A549 (cell line): Measurements from ENCODE around the gene CCDC47. TPM values are rescaled to one million over a fixed set of nuclear protein-coding genes. Genes with fewer than 3 reads are reported as not detected.

Source experiments
- ATAC-seq, 2 experiments: fragments of 200-7000 bp in 1 of 2; fragments of >200 bp in 1 of 2; cut with Nextera tagmentation in 1 of 2; cut with Tn5 transposase in 1 of 2; 3 replicates each; pipeline versions ENCODE4 v1.8.0 to v1.9.1; 2018 to 2020; ENCODE audit warnings: mild to moderate bottlenecking in 1 of 2, moderate library complexity in 1 of 2
- CTCF ChIA-PET: fragments of 300-600 bp; sonication (Branson Sonifier 250); formaldehyde crosslinking; extraction: SDS; loops from one replicate; lab custom pipeline; 2021; ENCODE audit warnings: antibody characterized with exemption, inconsistent platforms; lab: Yijun Ruan, JAX
- POLR2A ChIA-PET: fragments of 350-600 bp; formaldehyde crosslinking; extraction: SDS; loops from one replicate; lab custom pipeline; 2021; ENCODE audit warnings: antibody characterized with exemption, inconsistent platforms; lab: Yijun Ruan, JAX
- DNase-seq, 2 experiments: peaks; one replicate each; pipeline versions ENCODE4 v3.0.0 to v3.0.0-alpha.2; 2011 to 2016; ENCODE audit warnings: low read depth in 1 of 2, low spot score in 1 of 2
- FAIRE-seq: peaks from 2 replicates; lab custom pipeline; 2011; peaks lifted over from hg19 to GRCh38; lab: Jason Lieb, UNC
- H3K27ac ChIP-seq, 2 experiments: fragments of >200 bp; sonication (Bioruptor Twin); formaldehyde crosslinking; 3 replicates each; pipeline ENCODE4 v1.5.1; 2016 to 2017
- H3K4me1 ChIP-seq: fragments of >200 bp; sonication (Bioruptor Twin); formaldehyde crosslinking; 3 replicates; pipeline ENCODE4 v1.6.1; 2016
- H3K4me2 ChIP-seq: fragments of >200 bp; sonication (Bioruptor Twin); formaldehyde crosslinking; 3 replicates; pipeline ENCODE4 v1.6.1; 2016
- H3K4me3 ChIP-seq: fragments of >200 bp; sonication (Bioruptor Twin); formaldehyde crosslinking; 3 replicates; pipeline ENCODE4 v1.5.1; 2016
- H3K9me3 ChIP-seq: fragments of >200 bp; sonication (Bioruptor Twin); formaldehyde crosslinking; 3 replicates; pipeline ENCODE4 v1.6.1; 2016
- BHLHE40 ChIP-seq: IDR thresholded peaks from 2 replicates; pipeline ENCODE4 v1.6.1; 2012; ENCODE audit warnings: low read depth, low read length, inconsistent platforms
- CEBPB ChIP-seq, 2 experiments: fragments of >200 bp in 1 of 2; sonication (Bioruptor Twin) in 1 of 2; formaldehyde crosslinking in 1 of 2; IDR thresholded peaks; 2 replicates each; pipeline ENCODE4 v1.6.1; 2012 to 2016
- CHD2 ChIP-seq: fragments of 150-350 bp; IDR thresholded peaks from 2 replicates; pipeline ENCODE4 v1.6.1; 2014; ENCODE audit warnings: low read length; ENCODE audit not compliant: partially characterized antibody
- CHD4 ChIP-seq: fragments of 200-600 bp; sonication (generic); IDR thresholded peaks from 2 replicates; pipeline ENCODE4 v1.6.1; 2016; ENCODE audit warnings: antibody characterized with exemption, mild to moderate bottlenecking, borderline replicate concordance
- EHF ChIP-seq: fragments of 250-450 bp; sonication (Bioruptor Pico); IDR thresholded peaks from 2 replicates; pipeline ENCODE4 v1.5.0; 2020; ENCODE audit warnings: mild to moderate bottlenecking
- EHMT2 ChIP-seq: fragments of 200-600 bp; sonication (generic); IDR thresholded peaks from 2 replicates; pipeline ENCODE4 v1.6.1; 2016; ENCODE audit warnings: antibody characterized with exemption, low read depth, mild to moderate bottlenecking, moderate library complexity
- EP300 ChIP-seq, 2 experiments: fragments of >200 bp; sonication (Bioruptor Twin); formaldehyde crosslinking; IDR thresholded peaks; 2 replicates in 1 of 2; 3 replicates in 1 of 2; pipeline ENCODE4 v1.6.1; 2016 to 2017
- FOSB ChIP-seq: fragments of 250-450 bp; sonication (Bioruptor Pico); IDR thresholded peaks from 2 replicates; pipeline ENCODE4 v1.5.0; 2020; ENCODE audit warnings: mild to moderate bottlenecking, moderate library complexity
- FOSL2 ChIP-seq, 2 experiments: fragments of 450-650 bp in 1 of 2; fragments of >200 bp in 1 of 2; sonication (Bioruptor Twin) in 1 of 2; formaldehyde crosslinking; IDR thresholded peaks; 2 replicates each; pipeline versions ENCODE4 v1.5.0 to v1.6.1; 2016 to 2020; ENCODE audit warnings: mild to moderate bottlenecking in 1 of 2, moderate library complexity in 1 of 2
- FOXS1 ChIP-seq: fragments of 250-450 bp; sonication (Bioruptor Pico); IDR thresholded peaks from 2 replicates; pipeline ENCODE4 v1.5.0; 2020; ENCODE audit warnings: mild to moderate bottlenecking, moderate library complexity
- GATA3 ChIP-seq: IDR thresholded peaks from 2 replicates; pipeline ENCODE4 v1.6.1; 2012; ENCODE audit warnings: borderline replicate concordance
- HEYL ChIP-seq: fragments of 250-450 bp; sonication (Bioruptor Pico); IDR thresholded peaks from 2 replicates; pipeline ENCODE4 v1.8.0; 2021; ENCODE audit warnings: mild to moderate bottlenecking, moderate library complexity
- HOXA7 ChIP-seq: fragments of 250-450 bp; sonication (Bioruptor Pico); IDR thresholded peaks from 2 replicates; pipeline ENCODE4 v1.5.0; 2020; ENCODE audit warnings: mild to moderate bottlenecking, moderate library complexity
- HOXB13 ChIP-seq: fragments of 250-450 bp; sonication (Bioruptor Pico); IDR thresholded peaks from 2 replicates; pipeline ENCODE4 v1.5.0; 2020; ENCODE audit warnings: low read depth, mild to moderate bottlenecking, moderate library complexity
- HOXB5 ChIP-seq: fragments of 250-450 bp; sonication (Bioruptor Pico); IDR thresholded peaks from 2 replicates; pipeline ENCODE4 v1.5.0; 2020; ENCODE audit warnings: mild to moderate bottlenecking, moderate library complexity
- JUN ChIP-seq, 2 experiments: fragments of >200 bp; sonication (Bioruptor Twin); formaldehyde crosslinking; IDR thresholded peaks; 2 replicates in 1 of 2; 3 replicates in 1 of 2; pipeline ENCODE4 v1.6.1; 2016 to 2017
- JUNB ChIP-seq: fragments of >200 bp; sonication (Bioruptor Twin); formaldehyde crosslinking; IDR thresholded peaks from 2 replicates; pipeline ENCODE4 v1.6.1; 2016
- MAFK ChIP-seq: fragments of 450-650 bp; IDR thresholded peaks from 2 replicates; pipeline ENCODE4 v1.6.1; 2014; ENCODE audit not compliant: partially characterized antibody
- MAX ChIP-seq: IDR thresholded peaks from 2 replicates; pipeline ENCODE4 v1.6.1; 2012
- PHF8 ChIP-seq: fragments of 200-600 bp; sonication (generic); IDR thresholded peaks from 2 replicates; pipeline ENCODE4 v1.6.1; 2016; ENCODE audit warnings: low read depth, mild to moderate bottlenecking, antibody characterized with exemption, moderate library complexity, borderline replicate concordance
- RFX5 ChIP-seq: fragments of 450-650 bp; IDR thresholded peaks from 2 replicates; pipeline ENCODE4 v1.7.1; 2014; ENCODE audit warnings: antibody characterized with exemption, mild to moderate bottlenecking, moderate library complexity
- SREBF2 ChIP-seq: fragments of 450-650 bp; IDR thresholded peaks from 2 replicates; pipeline ENCODE4 v1.6.1; 2014; ENCODE audit warnings: mild to moderate bottlenecking, moderate library complexity
- TFCP2L1 ChIP-seq: fragments of 250-450 bp; sonication (Bioruptor Pico); IDR thresholded peaks from 2 replicates; pipeline ENCODE4 v1.5.0; 2021; ENCODE audit warnings: mild to moderate bottlenecking
- USF2 ChIP-seq: fragments of 450-650 bp; IDR thresholded peaks from 2 replicates; pipeline ENCODE4 v1.6.1; 2014; ENCODE audit warnings: antibody characterized with exemption
- ZC3H11A ChIP-seq: fragments of 450-650 bp; IDR thresholded peaks from 2 replicates; pipeline ENCODE4 v1.6.1; 2014; ENCODE audit warnings: antibody characterized with exemption, mild to moderate bottlenecking
- ZNF302 ChIP-seq: fragments of 250-450 bp; sonication (Bioruptor Pico); IDR thresholded peaks from 2 replicates; pipeline ENCODE4 v1.9.0; 2021; ENCODE audit warnings: inconsistent platforms, mild to moderate bottlenecking, moderate library complexity
- WGBS: methylation state at CpG from one replicate; pipeline ENCODE4 v1.1.6; 2017; ENCODE audit errors: missing lambda C conversion rate; 5-methylcytosine and 5-hydroxymethylcytosine counted together
- polyA plus RNA-seq, 4 experiments: library from polyadenylated mRNA; depleted of rRNA in 3 of 4; stranded (reverse); fragments of >200 nt; fragmentation: RNase III in 1 of 4; extraction: RNeasy Plus Mini Kit Qiagen cat#74134 plus additional on column Dnase treatment in 1 of 4; gene quantifications; 2 replicates in 3 of 4; 3 replicates in 1 of 4; pipeline ENCODE4 v1.2.3, GENCODE V29; 2011 to 2017
- TF ChIP-seq, protein P1 (sequence below): fragments of >200 bp; sonication (Bioruptor Twin); formaldehyde crosslinking; IDR thresholded peaks from 3 replicates; pipeline ENCODE4 v1.6.1; 2016
- TF ChIP-seq, protein P2 (sequence below): fragments of 250-450 bp; sonication (Bioruptor Pico); IDR thresholded peaks from 2 replicates; pipeline ENCODE4 v1.5.0; 2021; ENCODE audit warnings: mild to moderate bottlenecking, moderate library complexity, borderline replicate concordance
- TF ChIP-seq, protein P3 (sequence below): IDR thresholded peaks from 2 replicates; pipeline ENCODE4 v1.6.1; 2012

CCDC47 gene
- polyA plus RNA-seq, 2 of the 4 experiments (the other 2 are of a cell fraction): 141 to 163 TPM

DNA sequence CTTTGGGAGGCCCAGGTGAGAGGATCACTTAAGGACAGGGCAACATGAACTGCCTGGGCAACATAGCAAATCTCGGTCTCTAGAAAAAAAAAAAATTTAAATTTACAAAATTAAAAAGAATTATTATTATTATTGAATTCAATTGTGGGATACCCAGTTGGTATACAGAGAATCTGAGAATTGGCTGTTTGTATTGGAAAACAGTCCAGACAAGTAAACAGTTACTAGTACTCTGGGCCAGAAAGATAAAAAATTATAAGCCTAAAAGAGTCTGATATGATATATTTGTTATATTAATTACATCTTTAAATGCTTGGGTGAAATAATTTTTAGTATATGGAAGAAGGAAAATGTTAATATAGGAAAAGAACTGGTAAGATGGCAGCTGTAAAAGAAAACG, 15.0 kb downstream of the CCDC47 start:
- FAIRE-seq: no peak
- no peak overlapping the region for H3K4me2 ChIP-seq
- H3K4me1 ChIP-seq: no peaks in the 10 kb centered on the region
- no peak overlapping the region for H3K4me3 ChIP-seq
- 62% methylated on average over 2 of the region's 2 CpGs for WGBS
- no peaks in the 10 kb centered on the region for H3K9me3 ChIP-seq
- ATAC-seq: no peak
- POLR2A ChIA-PET: no interaction called here
- no peak for DNase-seq
- H3K27ac ChIP-seq: no peak overlapping the region
- CTCF ChIA-PET: interaction anchor here (1.3 to 1.8 kb wide), 2 partner anchors 22 to 41 kb away, joined by 3 to 4 read pairs; no protein-coding TSS in a partner anchor
- no peak for TF ChIP-seq ZNF302 (CRISPR knock-in tag)
- TF ChIP-seq JUNB: no peak
- TF ChIP-seq, protein P1, sequence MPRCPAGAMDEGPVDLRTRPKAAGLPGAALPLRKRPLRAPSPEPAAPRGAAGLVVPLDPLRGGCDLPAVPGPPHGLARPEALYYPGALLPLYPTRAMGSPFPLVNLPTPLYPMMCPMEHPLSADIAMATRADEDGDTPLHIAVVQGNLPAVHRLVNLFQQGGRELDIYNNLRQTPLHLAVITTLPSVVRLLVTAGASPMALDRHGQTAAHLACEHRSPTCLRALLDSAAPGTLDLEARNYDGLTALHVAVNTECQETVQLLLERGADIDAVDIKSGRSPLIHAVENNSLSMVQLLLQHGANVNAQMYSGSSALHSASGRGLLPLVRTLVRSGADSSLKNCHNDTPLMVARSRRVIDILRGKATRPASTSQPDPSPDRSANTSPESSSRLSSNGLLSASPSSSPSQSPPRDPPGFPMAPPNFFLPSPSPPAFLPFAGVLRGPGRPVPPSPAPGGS: no peak
- TF ChIP-seq CEBPB (IDR thresholded peaks at IDR 0.05): no peak
- TF ChIP-seq HOXB5 (CRISPR knock-in tag): no peak
- TF ChIP-seq MAX: no peak
- TF ChIP-seq, protein P2, sequence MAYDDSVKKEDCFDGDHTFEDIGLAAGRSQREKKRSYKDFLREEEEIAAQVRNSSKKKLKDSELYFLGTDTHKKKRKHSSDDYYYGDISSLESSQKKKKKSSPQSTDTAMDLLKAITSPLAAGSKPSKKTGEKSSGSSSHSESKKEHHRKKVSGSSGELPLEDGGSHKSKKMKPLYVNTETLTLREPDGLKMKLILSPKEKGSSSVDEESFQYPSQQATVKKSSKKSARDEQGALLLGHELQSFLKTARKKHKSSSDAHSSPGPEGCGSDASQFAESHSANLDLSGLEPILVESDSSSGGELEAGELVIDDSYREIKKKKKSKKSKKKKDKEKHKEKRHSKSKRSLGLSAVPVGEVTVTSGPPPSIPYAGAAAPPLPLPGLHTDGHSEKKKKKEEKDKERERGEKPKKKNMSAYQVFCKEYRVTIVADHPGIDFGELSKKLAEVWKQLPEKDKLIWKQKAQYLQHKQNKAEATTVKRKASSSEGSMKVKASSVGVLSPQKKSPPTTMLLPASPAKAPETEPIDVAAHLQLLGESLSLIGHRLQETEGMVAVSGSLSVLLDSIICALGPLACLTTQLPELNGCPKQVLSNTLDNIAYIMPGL (CRISPR knock-in tag): no peak
- no peak for TF ChIP-seq EP300 (IDR thresholded peaks at IDR 0.05)
- TF ChIP-seq FOSB (CRISPR knock-in tag): no peak
- no peak for TF ChIP-seq SREBF2
- no peak for TF ChIP-seq EHMT2
- no peak for TF ChIP-seq GATA3
- no peak for TF ChIP-seq BHLHE40
- TF ChIP-seq ZC3H11A: no peak
- no peak for TF ChIP-seq MAFK
- TF ChIP-seq FOSL2 (IDR thresholded peaks at IDR 0.05): no peak
- TF ChIP-seq FOSL2 (CRISPR knock-in tag; IDR thresholded peaks at IDR 0.05): no peak
- TF ChIP-seq, all 56 proteins: peak for 0

DNA sequence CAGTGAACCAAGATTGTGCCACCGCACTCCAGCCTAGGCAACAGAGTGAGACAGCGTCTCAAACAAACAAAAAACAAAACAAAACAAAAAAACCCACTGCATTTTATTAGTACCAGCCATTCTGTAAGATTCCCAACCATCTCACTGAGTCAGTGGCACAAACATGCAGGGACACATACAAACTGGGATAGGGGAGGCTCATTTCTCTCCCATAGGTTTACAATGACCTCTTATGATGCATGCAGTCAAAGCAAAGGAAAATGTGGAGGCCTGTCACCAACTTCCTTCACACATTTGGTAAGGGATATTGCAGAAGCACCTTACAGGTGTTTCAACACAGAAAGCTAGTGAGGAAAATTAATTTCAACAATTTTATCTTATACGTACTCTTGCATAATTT, 19.4 kb downstream of the CCDC47 start:
- Histone ChIP-seq H3K4me1 (no peaks in the 10 kb centered on the region), H3K4me3 (no peak overlapping the region), H3K27ac (no peak overlapping the region), H3K9me3 (no peaks in the 10 kb centered on the region), H3K4me2 (no peak overlapping the region)
- DNase-seq (no peak), FAIRE-seq (no peak), ATAC-seq (no peak)
- ChIA-PET POLR2A (no interaction called here), CTCF (interaction anchor here (0.6 to 1.7 kb wide), 2 partner anchors 10 to 20 kb away, joined by 3 read pairs; partner anchors contain the start of genes CCDC47 and DDX42)
- TF ChIP-seq CHD2 (no peak), TFCP2L1 (CRISPR knock-in tag) (no peak)
- WGBS: 92% methylated on average over 3 of the region's 3 CpGs

- ATAC-seq: peak; percentile 38 to 43; a peak in 2 of 6 replicates
- no peak for TF ChIP-seq GATA3
- TF ChIP-seq USF2: no peak
- TF ChIP-seq, protein P3, sequence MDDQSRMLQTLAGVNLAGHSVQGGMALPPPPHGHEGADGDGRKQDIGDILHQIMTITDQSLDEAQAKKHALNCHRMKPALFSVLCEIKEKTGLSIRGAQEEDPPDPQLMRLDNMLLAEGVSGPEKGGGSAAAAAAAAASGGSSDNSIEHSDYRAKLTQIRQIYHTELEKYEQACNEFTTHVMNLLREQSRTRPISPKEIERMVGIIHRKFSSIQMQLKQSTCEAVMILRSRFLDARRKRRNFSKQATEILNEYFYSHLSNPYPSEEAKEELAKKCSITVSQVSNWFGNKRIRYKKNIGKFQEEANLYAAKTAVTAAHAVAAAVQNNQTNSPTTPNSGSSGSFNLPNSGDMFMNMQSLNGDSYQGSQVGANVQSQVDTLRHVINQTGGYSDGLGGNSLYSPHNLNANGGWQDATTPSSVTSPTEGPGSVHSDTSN: no peak
- no peak for TF ChIP-seq BHLHE40
- no peak for TF ChIP-seq HOXA7 (CRISPR knock-in tag)
- no peak for TF ChIP-seq FOXS1 (CRISPR knock-in tag)
- TF ChIP-seq JUN (IDR thresholded peaks at IDR 0.05): no peak
- TF ChIP-seq PHF8: no peak
- TF ChIP-seq RFX5: no peak
- no peak for TF ChIP-seq HEYL
- TF ChIP-seq FOSB (CRISPR knock-in tag): no peak
- no peak for TF ChIP-seq EHF (CRISPR knock-in tag)
- TF ChIP-seq CHD4: no peak
- no peak for TF ChIP-seq HOXB13 (CRISPR knock-in tag)
- no peak for TF ChIP-seq EHMT2
- DNase-seq: no peak
- WGBS: 71% methylated on average over 1 of the region's 1 CpG
- ChIA-PET POLR2A (no interaction called here), CTCF (interaction anchor here (0.6 to 1.2 kb wide), 2 partner anchors 11 to 20 kb away, joined by 3 read pairs; partner anchors contain the start of gene CCDC47)
- no peak overlapping the region for H3K4me3 ChIP-seq
- no peaks in the 10 kb centered on the region for H3K9me3 ChIP-seq
- H3K27ac ChIP-seq: no peak overlapping the region
- peak; percentile 7 for FAIRE-seq
- no peak overlapping the region for H3K4me2 ChIP-seq
- no peaks in the 10 kb centered on the region for H3K4me1 ChIP-seq
Observed at GRCh38 chr17:63753215-63753614, 20.2 kb downstream of the CCDC47 start.
